HepG2 (cell line): ENCODE results near the gene BPI. TPM values are rescaled to one million over a fixed set of nuclear protein-coding genes. Genes with fewer than 3 reads are reported as not detected.

ENCODE experiments used
- CBX2 ChIP-seq, 2 experiments: fragments of 200-600 bp in 1 of 2; sonication (generic); formaldehyde crosslinking in 1 of 2; IDR thresholded peaks; 2 replicates each; pipeline versions ENCODE4 v1.7.0 to v1.8.1; 2018 to 2022; ENCODE audit warnings: low read depth in 2 of 2, low read length in 1 of 2, mild to moderate bottlenecking in 1 of 2, missing genetic modification reagents in 1 of 2
- EZH2 ChIP-seq: conservative IDR thresholded peaks from 2 replicates; pipeline ENCODE4 v1.6.1; 2012; ENCODE audit warnings: mild to moderate bottlenecking, low read depth, low read length, moderate library complexity
- FIP1L1 ChIP-seq: fragments of 200-400 bp; formaldehyde crosslinking; IDR thresholded peaks from 2 replicates; pipeline ENCODE4 v1.6.1; 2018; ENCODE audit warnings: low read depth, mild to moderate bottlenecking, low read length, moderate library complexity, borderline replicate concordance; ENCODE audit not compliant: insufficient read depth
- FOXJ3 ChIP-seq: sonication (generic); formaldehyde crosslinking; IDR thresholded peaks from 2 replicates; pipeline ENCODE4 v1.4.0; 2020; ENCODE audit warnings: missing genetic modification reagents, mild to moderate bottlenecking, borderline replicate concordance
- ISL2 ChIP-seq: sonication (generic); formaldehyde crosslinking; IDR thresholded peaks from 2 replicates; pipeline ENCODE4 v1.5.0; 2020; ENCODE audit warnings: missing genetic modification reagents
- RFXAP ChIP-seq: sonication (generic); formaldehyde crosslinking; IDR thresholded peaks from 2 replicates; pipeline ENCODE4 v1.4.0; 2020; ENCODE audit warnings: missing genetic modification reagents, borderline replicate concordance
- SMAD9 ChIP-seq: sonication (generic); formaldehyde crosslinking; IDR thresholded peaks from 2 replicates; pipeline ENCODE4 v1.5.1; 2020; ENCODE audit warnings: mild to moderate bottlenecking, missing genetic modification reagents
- SOX13 ChIP-seq, 3 experiments: fragments of 450-650 bp in 1 of 3; sonication (generic) in 1 of 3; formaldehyde crosslinking in 1 of 3; IDR thresholded peaks in 2 of 3; conservative IDR thresholded peaks in 1 of 3; 2 replicates each; pipeline versions ENCODE4 v1.5.0 to v1.6.1; 2016 to 2020; ENCODE audit warnings: antibody characterized with exemption in 1 of 3, mild to moderate bottlenecking in 1 of 3, missing compliant biosample characterization in 1 of 3, missing genetic modification reagents in 1 of 3, moderate library complexity in 1 of 3
- THAP11 ChIP-seq: IDR thresholded peaks from 2 replicates; pipeline ENCODE4 v1.6.1; 2016; ENCODE audit warnings: missing biosample characterization, missing genetic modification reagents
- ZNF720 ChIP-seq: sonication (generic); formaldehyde crosslinking; IDR thresholded peaks from 2 replicates; pipeline ENCODE4 v1.4.0; 2020; ENCODE audit warnings: missing genetic modification reagents
- ZNF772 ChIP-seq: sonication (generic); formaldehyde crosslinking; IDR thresholded peaks from 2 replicates; pipeline ENCODE4 v1.5.0; 2020; ENCODE audit warnings: mild to moderate bottlenecking, missing genetic modification reagents
- ZNF879 ChIP-seq: sonication (generic); formaldehyde crosslinking; IDR thresholded peaks from 2 replicates; pipeline ENCODE4 v1.8.1; 2023; ENCODE audit warnings: missing genetic modification reagents
- polyA plus RNA-seq, 8 experiments: library from polyadenylated mRNA; depleted of rRNA in 3 of 8; stranded (reverse) in 7 of 8; unstranded in 1 of 8; fragments of >200 nt; fragmentation: Illumina TruSeq in 4 of 8; extraction: Trizol in 4 of 8; gene quantifications; 2 replicates each; pipeline versions ENCODE4 v1.2.1 to v1.2.3, GENCODE V29; 2011 to 2016; ENCODE audit warnings: low read depth in 4 of 8, missing spikeins in 1 of 8, mixed read lengths in 1 of 8; ENCODE audit not compliant: insufficient read depth in 1 of 8
- total RNA-seq, 5 experiments: library from RNA; depleted of rRNA; stranded (reverse); fragments of >200 nt; fragmentation: Illumina TruSeq; extraction: Trizol; gene quantifications; 2 replicates each; pipeline ENCODE4 v1.2.3, GENCODE V29; 2016; ENCODE audit warnings: low read depth in 1 of 5
- TF ChIP-seq, protein P1 (sequence below): sonication (generic); formaldehyde crosslinking; IDR thresholded peaks from 2 replicates; pipeline ENCODE4 v1.5.0; 2020; ENCODE audit warnings: mild to moderate bottlenecking, missing genetic modification reagents, borderline replicate concordance
- TF ChIP-seq, protein P2 (sequence below): sonication (generic); formaldehyde crosslinking; IDR thresholded peaks from 2 replicates; pipeline ENCODE4 v1.5.0; 2020; ENCODE audit warnings: missing genetic modification reagents
- TF ChIP-seq, protein P3 (sequence below): sonication (generic); formaldehyde crosslinking; IDR thresholded peaks from 2 replicates; pipeline ENCODE4 v1.4.0; 2020; ENCODE audit warnings: missing genetic modification reagents

BPI gene
- total and polyA plus RNA-seq, 2 of the 13 experiments (the other 11 are each of a cell fraction or from before 2014, with no cell fraction given) = not detected

DNA sequence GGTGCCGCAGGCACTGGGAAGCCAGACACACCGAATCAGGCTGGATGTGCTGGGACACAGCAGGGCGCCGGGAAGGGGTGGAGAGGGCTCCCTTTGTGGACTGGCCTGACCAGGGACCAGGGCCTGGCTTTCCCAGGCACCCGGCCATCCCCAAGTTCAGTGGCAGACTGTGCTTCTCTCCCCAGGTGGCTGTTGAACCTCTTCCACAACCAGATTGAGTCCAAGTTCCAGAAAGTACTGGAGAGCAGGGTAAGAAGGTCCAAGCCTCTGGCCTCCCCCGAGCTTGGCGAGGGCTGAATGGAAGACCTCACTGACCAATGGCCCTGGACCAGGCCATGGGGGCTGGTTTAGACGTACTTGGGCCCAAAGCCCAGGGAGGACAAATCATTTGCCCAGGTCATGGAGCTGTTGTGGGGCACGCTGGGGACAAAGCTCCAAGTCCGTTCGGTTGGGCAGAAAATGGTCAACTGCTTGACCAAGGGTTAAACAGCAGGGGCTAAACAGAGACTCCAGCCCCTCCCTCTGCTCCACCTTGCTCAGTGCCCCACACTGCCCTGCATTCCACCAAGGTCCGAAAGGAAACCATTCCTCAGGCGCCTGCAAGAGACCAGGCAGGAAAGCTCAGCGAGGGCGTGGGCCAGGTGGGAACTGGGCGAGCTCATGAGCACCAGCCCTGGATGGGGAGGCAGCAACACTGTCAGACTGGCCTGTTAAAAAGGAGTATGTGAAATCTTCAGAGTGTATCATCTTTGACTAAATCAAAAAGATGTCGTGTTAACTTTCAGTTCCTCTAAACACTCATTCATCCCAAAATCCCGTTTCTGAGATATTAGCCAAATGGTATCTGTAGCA lies 51.4 kb downstream of the BPI start (continued):
- no peak for TF ChIP-seq EZH2
- no peak; the same call in 1 of the 2 replicates for TF ChIP-seq ZNF772
- TF ChIP-seq SMAD9 = no peak
- TF ChIP-seq, protein P1, sequence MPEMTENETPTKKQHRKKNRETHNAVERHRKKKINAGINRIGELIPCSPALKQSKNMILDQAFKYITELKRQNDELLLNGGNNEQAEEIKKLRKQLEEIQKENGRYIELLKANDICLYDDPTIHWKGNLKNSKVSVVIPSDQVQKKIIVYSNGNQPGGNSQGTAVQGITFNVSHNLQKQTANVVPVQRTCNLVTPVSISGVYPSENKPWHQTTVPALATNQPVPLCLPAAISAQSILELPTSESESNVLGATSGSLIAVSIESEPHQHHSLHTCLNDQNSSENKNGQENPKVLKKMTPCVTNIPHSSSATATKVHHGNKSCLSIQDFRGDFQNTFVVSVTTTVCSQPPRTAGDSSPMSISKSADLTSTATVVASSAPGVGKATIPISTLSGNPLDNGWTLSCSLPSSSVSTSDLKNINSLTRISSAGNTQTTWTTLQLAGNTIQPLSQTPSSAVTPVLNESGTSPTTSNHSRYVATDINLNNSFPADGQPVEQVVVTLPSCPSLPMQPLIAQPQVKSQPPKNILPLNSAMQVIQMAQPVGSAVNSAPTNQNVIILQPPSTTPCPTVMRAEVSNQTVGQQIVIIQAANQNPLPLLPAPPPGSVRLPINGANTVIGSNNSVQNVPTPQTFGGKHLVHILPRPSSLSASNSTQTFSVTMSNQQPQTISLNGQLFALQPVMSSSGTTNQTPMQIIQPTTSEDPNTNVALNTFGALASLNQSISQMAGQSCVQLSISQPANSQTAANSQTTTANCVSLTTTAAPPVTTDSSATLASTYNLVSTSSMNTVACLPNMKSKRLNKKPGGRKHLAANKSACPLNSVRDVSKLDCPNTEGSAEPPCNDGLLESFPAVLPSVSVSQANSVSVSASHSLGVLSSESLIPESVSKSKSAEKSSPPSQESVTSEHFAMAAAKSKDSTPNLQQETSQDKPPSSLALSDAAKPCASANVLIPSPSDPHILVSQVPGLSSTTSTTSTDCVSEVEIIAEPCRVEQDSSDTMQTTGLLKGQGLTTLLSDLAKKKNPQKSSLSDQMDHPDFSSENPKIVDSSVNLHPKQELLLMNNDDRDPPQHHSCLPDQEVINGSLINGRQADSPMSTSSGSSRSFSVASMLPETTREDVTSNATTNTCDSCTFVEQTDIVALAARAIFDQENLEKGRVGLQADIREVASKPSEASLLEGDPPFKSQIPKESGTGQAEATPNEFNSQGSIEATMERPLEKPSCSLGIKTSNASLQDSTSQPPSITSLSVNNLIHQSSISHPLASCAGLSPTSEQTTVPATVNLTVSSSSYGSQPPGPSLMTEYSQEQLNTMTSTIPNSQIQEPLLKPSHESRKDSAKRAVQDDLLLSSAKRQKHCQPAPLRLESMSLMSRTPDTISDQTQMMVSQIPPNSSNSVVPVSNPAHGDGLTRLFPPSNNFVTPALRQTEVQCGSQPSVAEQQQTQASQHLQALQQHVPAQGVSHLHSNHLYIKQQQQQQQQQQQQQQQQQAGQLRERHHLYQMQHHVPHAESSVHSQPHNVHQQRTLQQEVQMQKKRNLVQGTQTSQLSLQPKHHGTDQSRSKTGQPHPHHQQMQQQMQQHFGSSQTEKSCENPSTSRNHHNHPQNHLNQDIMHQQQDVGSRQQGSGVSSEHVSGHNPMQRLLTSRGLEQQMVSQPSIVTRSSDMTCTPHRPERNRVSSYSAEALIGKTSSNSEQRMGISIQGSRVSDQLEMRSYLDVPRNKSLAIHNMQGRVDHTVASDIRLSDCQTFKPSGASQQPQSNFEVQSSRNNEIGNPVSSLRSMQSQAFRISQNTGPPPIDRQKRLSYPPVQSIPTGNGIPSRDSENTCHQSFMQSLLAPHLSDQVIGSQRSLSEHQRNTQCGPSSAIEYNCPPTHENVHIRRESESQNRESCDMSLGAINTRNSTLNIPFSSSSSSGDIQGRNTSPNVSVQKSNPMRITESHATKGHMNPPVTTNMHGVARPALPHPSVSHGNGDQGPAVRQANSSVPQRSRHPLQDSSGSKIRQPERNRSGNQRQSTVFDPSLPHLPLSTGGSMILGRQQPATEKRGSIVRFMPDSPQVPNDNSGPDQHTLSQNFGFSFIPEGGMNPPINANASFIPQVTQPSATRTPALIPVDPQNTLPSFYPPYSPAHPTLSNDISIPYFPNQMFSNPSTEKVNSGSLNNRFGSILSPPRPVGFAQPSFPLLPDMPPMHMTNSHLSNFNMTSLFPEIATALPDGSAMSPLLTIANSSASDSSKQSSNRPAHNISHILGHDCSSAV (CRISPR knock-in tag) = no peak
- no peak for TF ChIP-seq FIP1L1
- no peak for TF ChIP-seq CBX2 (IDR thresholded peaks at IDR 0.05; ENCODE audit: low read depth, low read length)
- no peak for TF ChIP-seq CBX2 (CRISPR knock-in tag; IDR thresholded peaks at IDR 0.05; ENCODE audit: low read depth)
- TF ChIP-seq, protein P2, sequence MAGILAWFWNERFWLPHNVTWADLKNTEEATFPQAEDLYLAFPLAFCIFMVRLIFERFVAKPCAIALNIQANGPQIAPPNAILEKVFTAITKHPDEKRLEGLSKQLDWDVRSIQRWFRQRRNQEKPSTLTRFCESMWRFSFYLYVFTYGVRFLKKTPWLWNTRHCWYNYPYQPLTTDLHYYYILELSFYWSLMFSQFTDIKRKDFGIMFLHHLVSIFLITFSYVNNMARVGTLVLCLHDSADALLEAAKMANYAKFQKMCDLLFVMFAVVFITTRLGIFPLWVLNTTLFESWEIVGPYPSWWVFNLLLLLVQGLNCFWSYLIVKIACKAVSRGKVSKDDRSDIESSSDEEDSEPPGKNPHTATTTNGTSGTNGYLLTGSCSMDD = no peak
- TF ChIP-seq, protein P3, sequence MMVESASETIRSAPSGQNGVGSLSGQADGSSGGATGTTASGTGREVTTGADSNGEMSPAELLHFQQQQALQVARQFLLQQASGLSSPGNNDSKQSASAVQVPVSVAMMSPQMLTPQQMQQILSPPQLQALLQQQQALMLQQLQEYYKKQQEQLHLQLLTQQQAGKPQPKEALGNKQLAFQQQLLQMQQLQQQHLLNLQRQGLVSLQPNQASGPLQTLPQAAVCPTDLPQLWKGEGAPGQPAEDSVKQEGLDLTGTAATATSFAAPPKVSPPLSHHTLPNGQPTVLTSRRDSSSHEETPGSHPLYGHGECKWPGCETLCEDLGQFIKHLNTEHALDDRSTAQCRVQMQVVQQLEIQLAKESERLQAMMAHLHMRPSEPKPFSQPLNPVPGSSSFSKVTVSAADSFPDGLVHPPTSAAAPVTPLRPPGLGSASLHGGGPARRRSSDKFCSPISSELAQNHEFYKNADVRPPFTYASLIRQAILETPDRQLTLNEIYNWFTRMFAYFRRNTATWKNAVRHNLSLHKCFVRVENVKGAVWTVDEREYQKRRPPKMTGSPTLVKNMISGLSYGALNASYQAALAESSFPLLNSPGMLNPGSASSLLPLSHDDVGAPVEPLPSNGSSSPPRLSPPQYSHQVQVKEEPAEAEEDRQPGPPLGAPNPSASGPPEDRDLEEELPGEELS (CRISPR knock-in tag) = 0 out of 2 replicates have a peak, but pooled peaks have one; percentile 20
- TF ChIP-seq THAP11 (CRISPR knock-in tag) = no peak
- TF ChIP-seq SOX13 (IDR thresholded peaks at IDR 0.05) = no peak
- no peak for TF ChIP-seq SOX13 (CRISPR knock-in tag; conservative IDR thresholded peaks at IDR 0.05 in 1 of 2, IDR thresholded peaks at IDR 0.05 in 1 of 2)
- TF ChIP-seq ISL2 = no peak
- no peak for TF ChIP-seq ZNF720 (CRISPR knock-in tag)
- no peak for TF ChIP-seq ZNF879
- peak; percentile 43; the same call in 1 of the 2 replicates for TF ChIP-seq RFXAP (CRISPR knock-in tag)
- no peak for TF ChIP-seq FOXJ3 (CRISPR knock-in tag)
